GM23338 (cell line): ENCODE measurements around the gene CLDN1. TPM values are rescaled to one million over a fixed set of nuclear protein-coding genes. Genes with fewer than 3 reads are reported as not detected.

Experiments
- ATAC-seq: fragments of 200-7000 bp; cut with Tn5 transposase; 3 replicates; pipeline ENCODE4 v1.9.1; 2020
- DNase-seq: peaks from one replicate; pipeline ENCODE4 v3.0.0-alpha.2; 2015; ENCODE audit warnings: low spot score
- H2AFZ ChIP-seq: fragments of 200-600 bp; sonication (generic); 2 replicates; pipeline ENCODE4 v1.8.0; 2016; ENCODE audit warnings: antibody characterized with exemption, mild to moderate bottlenecking, moderate library complexity
- H3F3A ChIP-seq: fragments of 200-600 bp; sonication (generic); replicated peaks from 2 replicates; pipeline ENCODE4 v1.8.0; 2017; ENCODE audit warnings: antibody characterized with exemption, mixed run types, low read depth
- H3K27ac ChIP-seq: fragments of 200-600 bp; sonication (generic); 2 replicates; pipeline ENCODE4 v1.6.1; 2016; ENCODE audit warnings: low read depth
- H3K27me3 ChIP-seq: fragments of 200-600 bp; sonication (generic); 2 replicates; pipeline ENCODE4 v1.8.0; 2016; ENCODE audit warnings: mild to moderate bottlenecking, mixed run types, moderate library complexity; ENCODE audit not compliant: insufficient read depth
- H3K36me3 ChIP-seq: fragments of 200-600 bp; sonication (generic); 2 replicates; pipeline ENCODE4 v1.8.0; 2016; ENCODE audit warnings: mild to moderate bottlenecking; ENCODE audit not compliant: insufficient read depth
- H3K4me1 ChIP-seq: fragments of 200-600 bp; sonication (generic); 2 replicates; pipeline ENCODE4 v1.8.0; 2016; ENCODE audit warnings: mild to moderate bottlenecking, moderate library complexity; ENCODE audit not compliant: insufficient read depth
- H3K4me2 ChIP-seq: fragments of 200-600 bp; sonication (generic); 2 replicates; pipeline ENCODE4 v1.7.1; 2017; ENCODE audit warnings: mixed run types
- H3K4me3 ChIP-seq: fragments of 200-600 bp; sonication (generic); 2 replicates; pipeline ENCODE4 v1.6.1; 2016; ENCODE audit warnings: mixed run types
- H3K79me2 ChIP-seq: fragments of 200-600 bp; sonication (generic); replicated peaks from 2 replicates; pipeline ENCODE4 v1.8.0; 2017; ENCODE audit warnings: mild to moderate bottlenecking; ENCODE audit not compliant: insufficient read depth
- H3K9me2 ChIP-seq: fragments of 200-600 bp; sonication (generic); 2 replicates; pipeline ENCODE4 v1.8.0; 2017; ENCODE audit not compliant: insufficient read depth
- H4K20me1 ChIP-seq: fragments of 200-600 bp; sonication (generic); replicated peaks from 2 replicates; pipeline ENCODE4 v1.8.0; 2017; ENCODE audit warnings: mild to moderate bottlenecking; ENCODE audit not compliant: insufficient read depth
- H3K27ac Mint-ChIP-seq: 2 replicates; pipeline ENCODE4 v1.8.0; 2020; ENCODE audit warnings: inconsistent platforms, mild to moderate bottlenecking, moderate library complexity, mixed read lengths
- H3K27me3 Mint-ChIP-seq: 3 replicates; pipeline ENCODE4 v1.8.0; 2022; ENCODE audit warnings: low read depth, mild to moderate bottlenecking, moderate library complexity, mixed read lengths, inconsistent platforms; ENCODE audit not compliant: insufficient read depth, poor library complexity
- H3K36me3 Mint-ChIP-seq: 3 replicates; pipeline ENCODE4 v1.8.0; 2021; ENCODE audit warnings: low read depth, mild to moderate bottlenecking, inconsistent platforms, moderate library complexity, mixed read lengths
- H3K4me1 Mint-ChIP-seq: 3 replicates; pipeline ENCODE4 v1.8.0; 2020; ENCODE audit warnings: mild to moderate bottlenecking, inconsistent platforms, mixed read lengths
- H3K4me3 Mint-ChIP-seq: 3 replicates; pipeline ENCODE4 v1.8.0; 2021; ENCODE audit warnings: moderate library complexity, mild to moderate bottlenecking, inconsistent platforms, mixed read lengths
- H3K9me3 Mint-ChIP-seq: 3 replicates; pipeline ENCODE4 v1.8.0; 2020; ENCODE audit warnings: moderate library complexity, mild to moderate bottlenecking, inconsistent platforms, mixed read lengths
- EZH2 ChIP-seq: fragments of 200-600 bp; sonication (generic); IDR thresholded peaks from one replicate; pipeline ENCODE4 v1.8.0; 2017; ENCODE audit warnings: antibody characterized with exemption, mild to moderate bottlenecking, low read depth; ENCODE audit not compliant: unreplicated experiment
- JUNB ChIP-seq: IDR thresholded peaks from one replicate; pipeline ENCODE4 v1.6.1; 2016; ENCODE audit warnings: antibody characterized with exemption; ENCODE audit not compliant: unreplicated experiment
- polyA plus RNA-seq: library from polyadenylated mRNA; unstranded; fragments of >200 nt; fragmentation: Nextera tagmentation; extraction: Ambion mirVana; gene quantifications from 2 replicates; pipeline ENCODE4 v1.2.1, GENCODE V29; 2016
- total RNA-seq: library from RNA; depleted of rRNA; stranded (reverse); fragments of >200 nt; shearing (Covaris generic); gene quantifications from 2 replicates; pipeline ENCODE4 v1.2.3, GENCODE V29; 2014
- TF ChIP-seq, protein P1 (sequence below): fragments of 250-450 bp; sonication (Bioruptor Pico); IDR thresholded peaks from 2 replicates; pipeline ENCODE4 v1.5.0; 2020; ENCODE audit warnings: mild to moderate bottlenecking, moderate library complexity

CLDN1 gene
- total and polyA plus RNA-seq, 2 experiments from 2014 or later = 2.5 to 4.6 TPM

DNA sequence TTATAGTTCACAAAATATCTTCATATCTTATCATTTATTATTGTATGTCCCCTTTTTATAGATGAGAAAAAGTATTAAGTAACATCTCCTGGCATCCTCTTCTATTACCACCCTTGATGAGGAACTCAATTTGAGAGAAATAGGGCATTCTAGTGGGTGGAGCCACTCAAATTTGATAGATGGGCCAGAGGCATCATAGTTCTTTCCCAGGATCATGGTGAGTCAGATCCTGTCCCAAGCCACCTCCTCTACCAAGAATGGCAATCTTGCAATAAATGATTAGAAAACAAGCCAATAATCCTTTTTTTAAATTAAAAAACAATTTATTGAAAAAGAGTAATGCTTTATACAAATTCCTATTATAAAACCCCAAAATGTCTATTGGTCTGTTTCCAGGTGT lies 16.8 kb downstream of the CLDN1 start (continued):
- TF ChIP-seq, protein P1, sequence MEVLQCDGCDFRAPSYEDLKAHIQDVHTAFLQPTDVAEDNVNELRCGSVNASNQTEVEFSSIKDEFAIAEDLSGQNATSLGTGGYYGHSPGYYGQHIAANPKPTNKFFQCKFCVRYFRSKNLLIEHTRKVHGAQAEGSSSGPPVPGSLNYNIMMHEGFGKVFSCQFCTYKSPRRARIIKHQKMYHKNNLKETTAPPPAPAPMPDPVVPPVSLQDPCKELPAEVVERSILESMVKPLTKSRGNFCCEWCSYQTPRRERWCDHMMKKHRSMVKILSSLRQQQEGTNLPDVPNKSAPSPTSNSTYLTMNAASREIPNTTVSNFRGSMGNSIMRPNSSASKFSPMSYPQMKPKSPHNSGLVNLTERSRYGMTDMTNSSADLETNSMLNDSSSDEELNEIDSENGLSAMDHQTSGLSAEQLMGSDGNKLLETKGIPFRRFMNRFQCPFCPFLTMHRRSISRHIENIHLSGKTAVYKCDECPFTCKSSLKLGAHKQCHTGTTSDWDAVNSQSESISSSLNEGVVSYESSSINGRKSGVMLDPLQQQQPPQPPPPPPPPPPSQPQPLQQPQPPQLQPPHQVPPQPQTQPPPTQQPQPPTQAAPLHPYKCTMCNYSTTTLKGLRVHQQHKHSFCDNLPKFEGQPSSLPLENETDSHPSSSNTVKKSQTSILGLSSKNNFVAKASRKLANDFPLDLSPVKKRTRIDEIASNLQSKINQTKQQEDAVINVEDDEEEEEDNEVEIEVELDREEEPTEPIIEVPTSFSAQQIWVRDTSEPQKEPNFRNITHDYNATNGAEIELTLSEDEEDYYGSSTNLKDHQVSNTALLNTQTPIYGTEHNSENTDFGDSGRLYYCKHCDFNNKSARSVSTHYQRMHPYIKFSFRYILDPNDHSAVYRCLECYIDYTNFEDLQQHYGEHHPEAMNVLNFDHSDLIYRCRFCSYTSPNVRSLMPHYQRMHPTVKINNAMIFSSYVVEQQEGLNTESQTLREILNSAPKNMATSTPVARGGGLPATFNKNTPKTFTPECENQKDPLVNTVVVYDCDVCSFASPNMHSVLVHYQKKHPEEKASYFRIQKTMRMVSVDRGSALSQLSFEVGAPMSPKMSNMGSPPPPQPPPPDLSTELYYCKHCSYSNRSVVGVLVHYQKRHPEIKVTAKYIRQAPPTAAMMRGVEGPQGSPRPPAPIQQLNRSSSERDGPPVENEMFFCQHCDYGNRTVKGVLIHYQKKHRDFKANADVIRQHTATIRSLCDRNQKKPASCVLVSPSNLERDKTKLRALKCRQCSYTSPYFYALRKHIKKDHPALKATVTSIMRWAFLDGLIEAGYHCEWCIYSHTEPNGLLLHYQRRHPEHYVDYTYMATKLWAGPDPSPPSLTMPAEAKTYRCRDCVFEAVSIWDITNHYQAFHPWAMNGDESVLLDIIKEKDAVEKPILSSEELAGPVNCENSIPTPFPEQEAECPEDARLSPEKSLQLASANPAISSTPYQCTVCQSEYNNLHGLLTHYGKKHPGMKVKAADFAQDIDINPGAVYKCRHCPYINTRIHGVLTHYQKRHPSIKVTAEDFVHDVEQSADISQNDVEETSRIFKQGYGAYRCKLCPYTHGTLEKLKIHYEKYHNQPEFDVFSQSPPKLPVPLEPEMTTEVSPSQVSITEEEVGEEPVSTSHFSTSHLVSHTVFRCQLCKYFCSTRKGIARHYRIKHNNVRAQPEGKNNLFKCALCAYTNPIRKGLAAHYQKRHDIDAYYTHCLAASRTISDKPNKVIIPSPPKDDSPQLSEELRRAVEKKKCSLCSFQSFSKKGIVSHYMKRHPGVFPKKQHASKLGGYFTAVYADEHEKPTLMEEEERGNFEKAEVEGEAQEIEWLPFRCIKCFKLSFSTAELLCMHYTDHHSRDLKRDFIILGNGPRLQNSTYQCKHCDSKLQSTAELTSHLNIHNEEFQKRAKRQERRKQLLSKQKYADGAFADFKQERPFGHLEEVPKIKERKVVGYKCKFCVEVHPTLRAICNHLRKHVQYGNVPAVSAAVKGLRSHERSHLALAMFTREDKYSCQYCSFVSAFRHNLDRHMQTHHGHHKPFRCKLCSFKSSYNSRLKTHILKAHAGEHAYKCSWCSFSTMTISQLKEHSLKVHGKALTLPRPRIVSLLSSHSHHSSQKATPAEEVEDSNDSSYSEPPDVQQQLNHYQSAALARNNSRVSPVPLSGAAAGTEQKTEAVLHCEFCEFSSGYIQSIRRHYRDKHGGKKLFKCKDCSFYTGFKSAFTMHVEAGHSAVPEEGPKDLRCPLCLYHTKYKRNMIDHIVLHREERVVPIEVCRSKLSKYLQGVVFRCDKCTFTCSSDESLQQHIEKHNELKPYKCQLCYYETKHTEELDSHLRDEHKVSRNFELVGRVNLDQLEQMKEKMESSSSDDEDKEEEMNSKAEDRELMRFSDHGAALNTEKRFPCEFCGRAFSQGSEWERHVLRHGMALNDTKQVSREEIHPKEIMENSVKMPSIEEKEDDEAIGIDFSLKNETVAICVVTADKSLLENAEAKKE (CRISPR knock-in tag) = no peak

DNA sequence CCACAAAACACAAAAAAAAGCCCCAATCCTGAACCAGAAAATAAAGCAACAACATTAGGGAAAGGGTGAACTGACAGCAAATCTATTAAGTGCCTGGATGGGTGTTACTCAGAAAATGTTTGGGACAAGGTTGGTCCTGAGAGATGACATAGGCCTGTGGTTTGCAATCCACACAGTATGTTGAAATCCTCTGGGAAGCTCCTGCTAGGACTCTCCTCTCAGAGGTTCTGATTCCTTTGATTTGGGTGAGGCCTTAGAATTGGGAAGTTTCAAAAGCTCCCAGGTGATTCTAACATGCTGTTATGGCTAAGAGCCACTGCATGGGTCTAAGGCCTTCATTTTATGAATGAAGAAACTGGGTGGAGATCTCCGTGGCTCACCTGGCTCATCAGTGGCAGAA lies 18.4 kb downstream of the CLDN1 start:
- H3K27ac Mint-ChIP-seq = no peak overlapping the region
- no peaks in the 10 kb centered on the region for H3K36me3 Mint-ChIP-seq
- no peaks in the 10 kb centered on the region for H3K79me2 ChIP-seq
- no peak overlapping the region for H3K4me2 ChIP-seq
- DNase-seq (no peak), ATAC-seq (no peak)
- no peak overlapping the region for H2AFZ ChIP-seq
- no peaks in the 10 kb centered on the region for H4K20me1 ChIP-seq
- H3K9me3 Mint-ChIP-seq = no peaks in the 10 kb centered on the region
- no peak overlapping the region for H3K4me3 Mint-ChIP-seq
- no peaks in the 10 kb centered on the region for H3K9me2 ChIP-seq
- TF ChIP-seq JUNB (no peak), EZH2 (no peak)
- no peaks in the 10 kb centered on the region for H3K27me3 ChIP-seq
- no peak overlapping the region for H3K4me3 ChIP-seq
- no peak overlapping the region for H3K27ac ChIP-seq
- no peaks in the 10 kb centered on the region for H3K4me1 Mint-ChIP-seq
- H3K4me1 ChIP-seq = no peaks in the 10 kb centered on the region
- no peaks in the 10 kb centered on the region for H3K36me3 ChIP-seq
- H3F3A ChIP-seq = no peaks in the 10 kb centered on the region
- H3K27me3 Mint-ChIP-seq = no peaks in the 10 kb centered on the region

DNA sequence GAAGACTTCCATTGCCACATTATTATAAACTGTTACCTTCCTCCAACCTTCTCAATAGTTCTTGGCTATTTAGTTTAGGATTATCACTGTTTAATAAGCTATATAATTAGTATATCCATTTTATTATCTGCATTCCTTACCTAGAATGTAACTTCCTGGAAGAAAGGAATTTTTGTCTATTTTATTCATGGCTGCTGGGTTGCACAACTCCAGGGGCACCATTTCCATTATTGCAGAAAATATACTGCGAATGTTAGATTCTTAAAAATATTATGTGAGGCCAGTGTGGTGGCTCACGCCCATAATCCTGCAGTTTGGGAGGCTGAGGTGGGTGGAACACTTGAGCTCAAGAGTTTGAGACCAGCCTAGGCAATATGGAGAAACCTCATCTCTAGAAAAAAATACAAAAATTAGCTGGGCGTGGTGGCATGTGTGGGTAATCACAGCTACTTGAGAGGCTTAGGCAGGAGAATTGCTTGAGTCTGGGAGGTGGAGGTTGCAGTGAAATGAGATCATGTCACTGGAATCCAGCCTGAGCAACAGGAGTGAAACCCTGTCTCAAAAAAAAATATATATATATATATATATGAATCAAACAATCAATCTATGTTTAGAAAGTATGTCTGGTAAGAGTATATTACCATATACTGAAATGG lies 19.9 kb downstream of the CLDN1 start:
- ATAC-seq (no peak), DNase-seq (no peak)
- no peaks in the 10 kb centered on the region for H3F3A ChIP-seq
- no peaks in the 10 kb centered on the region for H3K4me1 ChIP-seq
- no peaks in the 10 kb centered on the region for H3K27me3 Mint-ChIP-seq
- H3K9me2 ChIP-seq = no peaks in the 10 kb centered on the region
- no peak overlapping the region for H3K27ac ChIP-seq
- no peak overlapping the region for H3K4me3 ChIP-seq
- no peaks in the 10 kb centered on the region for H3K4me1 Mint-ChIP-seq
- H3K27me3 ChIP-seq = no peaks in the 10 kb centered on the region
- H3K9me3 Mint-ChIP-seq = no peaks in the 10 kb centered on the region
- H3K79me2 ChIP-seq = no peaks in the 10 kb centered on the region
- H2AFZ ChIP-seq = no peak overlapping the region
- H4K20me1 ChIP-seq = no peaks in the 10 kb centered on the region
- H3K36me3 ChIP-seq = no peaks in the 10 kb centered on the region
- H3K4me2 ChIP-seq = no peak overlapping the region
- TF ChIP-seq JUNB = no peak
- H3K27ac Mint-ChIP-seq = no peak overlapping the region
- no peak overlapping the region for H3K4me3 Mint-ChIP-seq
- no peaks in the 10 kb centered on the region for H3K36me3 Mint-ChIP-seq
